Ovary (tissue), 9 donors: ENCODE data around the gene REEP6. TPM values are rescaled to one million over a fixed set of nuclear protein-coding genes. Genes with fewer than 3 reads are reported as not detected.
"Not testable (repeated sequence)": the region's sequence is repeated elsewhere in the genome, so short reads cannot be mapped to it uniquely, and the experiment has no call there.

Experiments used
- DNase-seq, 5 donors: peaks; one replicate each; pipeline ENCODE4 v3.0.0-alpha.2; 2019 to 2020
- H3K27ac ChIP-seq, 2 donors: fragments of 200-600 bp; one replicate each; pipeline versions ENCODE4 v1.5.1 to v1.8.0; 2019 to 2022
- H3K27me3 ChIP-seq: fragments of 200-600 bp; one replicate; pipeline ENCODE4 v1.8.0; 2022
- H3K36me3 ChIP-seq: fragments of 200-600 bp; sonication (generic); one replicate; pipeline ENCODE4 v1.5.1; 2019
- H3K4me1 ChIP-seq: one replicate; pipeline ENCODE4 v1.8.1; 2013; ENCODE audit warnings: mild to moderate bottlenecking, moderate library complexity; ENCODE audit not compliant: insufficient read depth
- H3K4me3 ChIP-seq: fragments of 200-600 bp; sonication (generic); one replicate; pipeline ENCODE4 v1.5.1; 2017
- H3K9me3 ChIP-seq, 2 donors: fragments of 200-600 bp in 1 of 2; sonication (generic) in 1 of 2; one replicate each; pipeline versions ENCODE4 v1.5.1 to v1.8.1; 2013 to 2019; ENCODE audit warnings: mild to moderate bottlenecking in 1 of 2, moderate library complexity in 1 of 2
- CTCF ChIP-seq, 3 donors: fragments of 450-650 bp in 2 of 3; fragments of 200-600 bp in 1 of 3; IDR thresholded peaks; one replicate each; pipeline versions ENCODE4 v1.5.1 to v1.8.0; 2016 to 2022; ENCODE audit warnings: antibody characterized with exemption in 3 of 3, mild to moderate bottlenecking in 1 of 3
- EP300 ChIP-seq: sonication (generic); formaldehyde crosslinking; IDR thresholded peaks from one replicate; pipeline ENCODE4 v1.6.1; 2017; ENCODE audit warnings: antibody characterized with exemption
- POLR2A ChIP-seq: fragments of 450-650 bp; IDR thresholded peaks from one replicate; pipeline ENCODE4 v1.6.1; 2017; ENCODE audit warnings: antibody characterized with exemption, mild to moderate bottlenecking, moderate library complexity
- WGBS, 3 donors: extraction: QIAGEN DNeasy Blood & Tissue Kit in 1 of 3; methylation state at CpG; one replicate each; pipeline versions ENCODE4 v1.1.5 to v1.1.7; 2013 to 2017; 5-methylcytosine and 5-hydroxymethylcytosine counted together
- intact Hi-C, 4 donors: fragments of 100-400 bp; cut with DNase I; formaldehyde crosslinking; loops; one replicate each; pipeline versions ENCODE4 v1.11.0 to v1.15.1; 2022 to 2023
- polyA plus RNA-seq, 2 donors: library from polyadenylated mRNA; stranded (reverse); fragments of 200-250 nt in 1 of 2; fragments of 350-450 nt in 1 of 2; fragmentation: Illumina TruSeq in 1 of 2; extraction: RNeasy Lipid Tissue Mini Kit (QIAGEN cat#74804) in 1 of 2; gene quantifications; one replicate each; pipeline ENCODE4 v1.2.3, GENCODE V29; 2013 to 2014
- total RNA-seq, 7 donors: library from RNA; depleted of rRNA in 2 of 7; stranded (reverse); fragments of >200 nt in 2 of 7; fragmentation: NEBNext Ultra II Directional in 3 of 7; extraction: Animal tissue kit (Norgen Biotek cat#: 25700) in 3 of 7; gene quantifications; one replicate each; pipeline versions ENCODE4 v1.1.0 to v1.2.4, GENCODE V29; 2016 to 2023
- donor health status: DM: no; HTN: no; CAD: no; lungs with moderate emphysema.
- donor health status: DM: no; HTN: no; CAD: no.
- donor health status: Bipolar disorder and iron deficiency.
- donor health status: DM: yes; HTN: yes; CAD: no.
- donor health status: DM: no; HTN: no; CAD: no.
- donor health status: DM: yes; HTN: yes; CAD: no.

The REEP6 gene
- total and polyA plus RNA-seq, 9 donors, result 2.9 to 13.0 (median 9.2) TPM

DNA sequence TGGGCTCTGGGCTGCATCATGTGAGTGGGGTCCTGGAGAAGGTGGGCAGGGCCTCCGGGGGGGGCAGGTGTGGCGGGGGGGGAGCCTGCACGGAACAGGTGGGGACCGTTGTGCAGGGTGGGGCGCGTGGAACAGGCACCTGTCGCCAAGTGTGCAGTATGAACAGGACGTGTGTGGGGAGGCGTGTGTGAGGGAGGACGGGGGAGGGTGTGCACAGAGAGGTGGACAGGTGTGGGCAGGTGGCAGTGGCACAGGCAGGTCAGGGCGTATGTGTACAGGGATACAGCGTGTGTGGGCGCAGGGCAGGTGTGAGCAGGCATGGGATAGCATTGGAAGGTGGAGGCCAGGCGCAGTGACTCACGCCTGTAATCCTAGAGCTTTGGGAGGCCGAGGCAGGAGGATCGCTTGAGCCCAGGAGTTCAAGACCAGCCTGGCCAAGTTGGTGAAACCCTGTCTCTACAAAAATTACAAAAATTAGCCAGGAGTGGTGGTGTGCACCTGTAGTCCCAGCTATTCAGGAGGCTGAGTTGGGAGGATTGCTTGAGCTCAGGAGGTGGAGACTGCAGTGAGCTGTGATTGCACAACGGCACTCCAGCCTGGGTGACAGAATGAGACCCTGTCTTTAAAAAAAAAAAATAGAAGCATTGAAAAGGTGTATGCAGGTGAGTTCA is 36.1 kb downstream of the REEP6 start:
- intact Hi-C loops, result no loop called here
- no peak for DNase-seq
- no peaks in the 10 kb centered on the region for H3K9me3 ChIP-seq
- 75 to 85% (median 78%) methylated on average over 18 of the region's 18 CpGs for WGBS, 3 donors
- H3K27ac ChIP-seq, result no peak overlapping the region
- H3K36me3 ChIP-seq, result no peaks in the 10 kb centered on the region
- H3K27me3 ChIP-seq, result no peaks in the 10 kb centered on the region
- TF ChIP-seq CTCF (IDR thresholded peaks at IDR 0.05) (no peak), POLR2A (no peak), EP300 (no peak)
- H3K4me3 ChIP-seq, result no peak overlapping the region
- peaks cover 3% of the 10 kb centered on the region for H3K4me1 ChIP-seq

DNA sequence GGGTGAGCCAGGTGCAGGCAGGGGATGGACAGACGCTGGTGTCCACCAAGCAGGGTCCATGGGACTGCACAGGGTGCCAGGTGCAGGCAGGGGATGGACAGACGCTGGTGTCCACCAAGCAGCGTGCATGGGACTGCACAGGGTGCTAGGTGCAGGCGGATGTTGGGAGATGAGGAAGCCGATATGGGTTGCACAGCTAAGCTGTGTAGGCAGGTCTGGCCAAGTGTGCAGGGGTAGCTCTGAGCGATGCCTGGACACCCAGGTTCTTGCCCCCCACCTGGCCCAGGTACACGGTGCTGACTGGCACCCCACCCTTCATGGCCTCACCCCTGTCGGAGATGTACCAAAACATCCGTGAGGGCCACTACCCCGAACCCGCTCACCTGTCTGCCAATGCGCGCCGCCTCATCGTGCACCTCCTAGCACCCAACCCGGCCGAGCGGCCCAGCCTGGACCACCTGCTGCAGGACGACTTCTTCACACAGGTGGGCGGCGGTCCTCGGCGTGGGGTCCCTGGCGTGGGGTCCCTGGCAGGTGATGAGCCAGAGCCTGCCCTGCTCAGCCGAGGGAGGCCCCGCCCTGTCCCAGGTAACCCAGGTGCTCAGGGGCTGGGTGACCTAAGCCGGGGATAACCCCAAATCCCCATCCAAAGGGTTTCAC is 36.8 kb downstream of the REEP6 start:
- Histone ChIP-seq H3K4me3 (no peak overlapping the region), H3K9me3 (no peaks in the 10 kb centered on the region), H3K36me3 (no peaks in the 10 kb centered on the region), H3K4me1 (peaks cover 3% of the 10 kb centered on the region), H3K27me3 (no peaks in the 10 kb centered on the region), H3K27ac (no peak overlapping the region)
- intact Hi-C loops, result no loop called here
- WGBS, 3 donors, result 77 to 80% (median 77%) methylated on average over 26 to 27 of the region's 27 CpGs
- no peak for DNase-seq
- no peak for TF ChIP-seq POLR2A
- TF ChIP-seq EP300, result no peak
- no peak for TF ChIP-seq CTCF (IDR thresholded peaks at IDR 0.05)

GRCh38 chr19:1528596-1529429 is 37.8 kb downstream of the REEP6 start:
- TF ChIP-seq CTCF (IDR thresholded peaks at IDR 0.05), result no peak
- TF ChIP-seq EP300, result no peak
- 75 to 86% (median 81%) methylated on average over 21 to 23 of the region's 23 CpGs for WGBS, 3 donors
- H3K27ac ChIP-seq, result no peak overlapping the region
- no peaks in the 10 kb centered on the region for H3K9me3 ChIP-seq
- H3K36me3 ChIP-seq, result no peaks in the 10 kb centered on the region
- intact Hi-C loops, result no loop called here
- no peaks in the 10 kb centered on the region for H3K27me3 ChIP-seq
- peak in 1 of 5 donors; percentile 19 for DNase-seq
- no peak overlapping the region for H3K4me3 ChIP-seq
- peaks cover 3% of the 10 kb centered on the region for H3K4me1 ChIP-seq

DNA sequence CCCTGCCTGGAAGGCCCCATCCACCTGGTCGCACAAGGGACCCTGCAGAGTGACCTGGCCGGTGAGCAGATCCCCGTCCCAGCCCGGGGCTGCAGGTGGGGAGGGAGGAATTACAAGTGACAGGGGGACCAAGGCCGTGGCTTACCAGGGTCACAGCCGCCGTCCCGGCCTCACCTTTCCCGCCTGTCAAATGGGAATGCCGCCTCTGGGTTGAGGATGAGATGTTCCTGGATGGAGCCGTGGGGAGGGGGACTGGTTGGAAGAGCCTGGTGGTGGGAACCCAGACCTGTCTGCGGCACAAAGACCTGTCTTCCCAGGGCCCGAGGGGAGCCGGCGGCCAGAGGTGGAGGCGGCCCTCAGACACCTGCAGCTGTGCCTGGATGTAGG is 38.4 kb downstream of the REEP6 start:
- no peak overlapping the region for H3K4me3 ChIP-seq
- H3K27me3 ChIP-seq, result no peaks in the 10 kb centered on the region
- H3K36me3 ChIP-seq, result no peaks in the 10 kb centered on the region
- H3K9me3 ChIP-seq, result no peaks in the 10 kb centered on the region
- no peak for DNase-seq
- no peak overlapping the region for H3K27ac ChIP-seq
- no peak for TF ChIP-seq EP300
- TF ChIP-seq CTCF (IDR thresholded peaks at IDR 0.05), result no peak
- TF ChIP-seq POLR2A, result no peak
- peaks cover under 1% of the 10 kb centered on the region for H3K4me1 ChIP-seq
- 82 to 84% (median 83%) methylated on average over 16 of the region's 16 CpGs for WGBS, 3 donors
- intact Hi-C loops, result no loop called here

DNA sequence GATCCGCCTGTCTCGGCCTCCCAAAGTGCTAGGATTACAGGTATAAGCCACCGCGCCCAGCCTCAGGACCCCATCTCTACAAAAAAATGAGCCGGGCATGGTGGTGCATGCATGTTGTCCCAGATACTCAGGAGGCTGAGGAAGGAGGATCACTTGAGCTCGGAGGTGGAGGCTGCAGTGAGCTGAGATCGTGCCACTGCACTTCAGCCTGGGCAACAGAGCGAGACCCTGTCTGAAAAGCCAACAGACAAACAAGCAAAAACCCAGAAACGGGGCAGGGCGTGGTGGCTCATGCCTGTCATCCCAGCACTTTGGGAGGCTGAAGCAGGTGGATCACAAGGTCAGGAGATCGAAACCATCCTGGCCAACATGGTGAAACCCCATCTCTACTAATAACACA is 39.9 kb downstream of the REEP6 start:
- H3K9me3 ChIP-seq, DNase-seq, H3K27ac ChIP-seq, H3K4me3 ChIP-seq, H3K27me3 ChIP-seq, H3K36me3 ChIP-seq, H3K4me1 ChIP-seq, intact Hi-C loops: not testable (repeated sequence)
- 91 to 97% (median 96%) methylated on average over 11 of the region's 11 CpGs for WGBS, 3 donors
